ENCODE measurements around the gene RPP30.

The RPP30 gene

GRCh38 chr10:90871766-90872647, at the start of gene RPP30:
TSS of gene RPP30 (plus strand) at chr10:90871974. CDS start at chr10:90871987, 13 bp downstream.
- peak; percentile 60 for DNase-seq

GRCh38 chr10:90822508-90822907, 49.3 kb upstream of the RPP30 start:
- DNase-seq: no peak

GRCh38 chr10:90832111-90832510, 39.7 kb upstream of the RPP30 start:
- DNase-seq: no peak

- no peak for DNase-seq
Observed at GRCh38 chr10:90834326-90834725, 37.4 kb upstream of the RPP30 start.

GRCh38 chr10:90837486-90837885, 34.3 kb upstream of the RPP30 start:
- no peak for DNase-seq

GRCh38 chr10:90842725-90843124, 29.0 kb upstream of the RPP30 start:
- no peak for DNase-seq

GRCh38 chr10:90845726-90846125, 26.0 kb upstream of the RPP30 start:
- DNase-seq: no peak

- no peak for DNase-seq
Observed at GRCh38 chr10:90846746-90847145, 25.0 kb upstream of the RPP30 start.

- DNase-seq: no peak
Observed at GRCh38 chr10:90847436-90847835, 24.3 kb upstream of the RPP30 start.

- DNase-seq: no peak
Observed at GRCh38 chr10:90849956-90850749, 21.6 kb upstream of the RPP30 start.

GRCh38 chr10:90855126-90855525, 16.6 kb upstream of the RPP30 start:
- no peak for DNase-seq

GRCh38 chr10:90856261-90856660, 15.5 kb upstream of the RPP30 start:
- no peak for DNase-seq

GRCh38 chr10:90856964-90857634, 14.7 kb upstream of the RPP30 start:
- no peak for DNase-seq

- DNase-seq: no peak
Observed at GRCh38 chr10:90857635-90858460, 13.9 kb upstream of the RPP30 start, which contains the start of gene HTR7. TSS of gene HTR7 (minus strand) at chr10:90858039. CDS start at chr10:90857671, 368 bp downstream.

GRCh38 chr10:90858461-90858968, 13.3 kb upstream of the RPP30 start:
- DNase-seq: no peak

GRCh38 chr10:90859321-90859751, 12.4 kb upstream of the RPP30 start:
- DNase-seq: no peak

- DNase-seq: no peak
Observed at GRCh38 chr10:90860790-90861189, 11.0 kb upstream of the RPP30 start.

GRCh38 chr10:90862908-90863514, 8.8 kb upstream of the RPP30 start:
- no peak for DNase-seq

- DNase-seq: no peak
Observed at GRCh38 chr10:90865401-90865800, 6.4 kb upstream of the RPP30 start.

- DNase-seq: no peak
Observed at GRCh38 chr10:90866050-90866598, 5.7 kb upstream of the RPP30 start.

- DNase-seq: peak; percentile 39
Observed at GRCh38 chr10:90871279-90871765, 452 bp upstream of the RPP30 start.
